GM12891 (cell line): ENCODE data around the gene RAB15.

Experiments
- PAX5 ChIP-seq: IDR thresholded peaks from 2 replicates; pipeline ENCODE4 v1.6.1; 2011; ENCODE audit warnings: low read length, moderate library complexity, mild to moderate bottlenecking; ENCODE audit not compliant: insufficient read depth, severe bottlenecking
- POLR2A ChIP-seq: IDR thresholded peaks from 2 replicates; pipeline ENCODE4 v1.6.1; 2011; ENCODE audit warnings: low read depth, low read length, control low read depth
- POLR2AphosphoS5 ChIP-seq: IDR thresholded peaks from 2 replicates; pipeline ENCODE4 v1.6.1; 2011; ENCODE audit warnings: low read depth, low read length, control low read depth
- SPI1 ChIP-seq: IDR thresholded peaks from 2 replicates; pipeline ENCODE4 v1.6.1; 2011; ENCODE audit warnings: low read depth, low read length, control low read depth
- TAF1 ChIP-seq: IDR thresholded peaks from 2 replicates; pipeline ENCODE4 v1.6.1; 2011; ENCODE audit warnings: low read depth, low read length, control low read depth

DNA sequence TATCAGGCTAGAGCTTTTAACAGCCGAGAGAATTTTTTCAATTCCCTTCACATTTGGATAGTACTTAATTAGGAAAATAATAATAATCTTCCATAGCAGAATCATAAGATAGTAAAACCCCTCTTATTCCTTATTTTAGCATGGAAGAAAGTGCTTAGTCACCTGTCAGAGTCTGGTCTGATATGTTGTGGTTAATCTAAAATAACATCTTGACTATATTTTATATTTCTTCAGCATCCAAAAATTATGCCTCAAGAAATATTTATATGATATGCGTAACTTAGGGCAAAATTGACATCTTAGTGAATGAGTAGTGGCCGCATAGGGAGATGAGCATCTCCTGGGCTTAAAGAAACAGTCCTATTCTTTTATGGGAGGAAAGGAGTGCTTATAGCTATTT lies 45.1 kb downstream of the RAB15 start:
- TF ChIP-seq POLR2A (no peak), TAF1 (no peak), POLR2AphosphoS5 (no peak), PAX5 (no peak), SPI1 (no peak)
